Measurements from ENCODE around the gene NFX1.

NFX1 gene

GRCh38 chr9:33288828-33289483 is 1.4 kb upstream of the NFX1 start:
- Histone ChIP-seq H3K4me3 (ENCODE audit: insufficient read depth, low read depth, low read length, poor library complexity, severe bottlenecking) (no peak overlapping the region), H3K27me3 (replicated peaks; ENCODE audit: control insufficient read depth, insufficient read depth, low read length, poor library complexity, severe bottlenecking) (no peaks in the 10 kb centered on the region), H3K36me3 (ENCODE audit: control insufficient read depth, insufficient read depth, low read length) (peaks cover 3% of the 10 kb centered on the region), H3K27ac (ENCODE audit: insufficient read depth, low read length, poor library complexity, severe bottlenecking) (peak overlapping the region; percentile 96), H3K4me1 (ENCODE audit: control insufficient read depth, insufficient read depth, low read length, poor library complexity, severe bottlenecking) (peaks cover 8% of the 10 kb centered on the region), H3K9me3 (ENCODE audit: control insufficient read depth, low read length) (no peaks in the 10 kb centered on the region)
- no peak for DNase-seq

GRCh38 chr9:33289496-33289895 is 820 bp upstream of the NFX1 start:
- peak overlapping the region; percentile 96 for H3K27ac ChIP-seq (ENCODE audit: insufficient read depth, low read length, poor library complexity, severe bottlenecking)
- no peaks in the 10 kb centered on the region for H3K9me3 ChIP-seq (ENCODE audit: control insufficient read depth, low read length)
- H3K36me3 ChIP-seq (ENCODE audit: control insufficient read depth, insufficient read depth, low read length): peaks cover 2% of the 10 kb centered on the region
- DNase-seq: no peak
- H3K4me1 ChIP-seq (ENCODE audit: control insufficient read depth, insufficient read depth, low read length, poor library complexity, severe bottlenecking): peaks cover 8% of the 10 kb centered on the region
- peak overlapping the region; percentile 51 for H3K4me3 ChIP-seq (ENCODE audit: insufficient read depth, low read depth, low read length, poor library complexity, severe bottlenecking)
- H3K27me3 ChIP-seq (replicated peaks; ENCODE audit: control insufficient read depth, insufficient read depth, low read length, poor library complexity, severe bottlenecking): no peaks in the 10 kb centered on the region

- H3K27ac ChIP-seq (ENCODE audit: insufficient read depth, low read length, poor library complexity, severe bottlenecking): peak overlapping the region; percentile 96
- peaks cover 8% of the 10 kb centered on the region for H3K4me1 ChIP-seq (ENCODE audit: control insufficient read depth, insufficient read depth, low read length, poor library complexity, severe bottlenecking)
- H3K27me3 ChIP-seq (replicated peaks; ENCODE audit: control insufficient read depth, insufficient read depth, low read length, poor library complexity, severe bottlenecking): no peaks in the 10 kb centered on the region
- no peak for DNase-seq
- H3K9me3 ChIP-seq (ENCODE audit: control insufficient read depth, low read length): no peaks in the 10 kb centered on the region
- peak overlapping the region; percentile 51 for H3K4me3 ChIP-seq (ENCODE audit: insufficient read depth, low read depth, low read length, poor library complexity, severe bottlenecking)
- H3K36me3 ChIP-seq (ENCODE audit: control insufficient read depth, insufficient read depth, low read length): peaks cover 6% of the 10 kb centered on the region
Measured at GRCh38 chr9:33289936-33290246, 425 bp upstream of the NFX1 start.

- DNase-seq: no peak
- H3K9me3 ChIP-seq (ENCODE audit: control insufficient read depth, low read length): no peaks in the 10 kb centered on the region
- peak overlapping the region; percentile 96 for H3K27ac ChIP-seq (ENCODE audit: insufficient read depth, low read length, poor library complexity, severe bottlenecking)
- H3K4me3 ChIP-seq (ENCODE audit: insufficient read depth, low read depth, low read length, poor library complexity, severe bottlenecking): peak overlapping the region; percentile 47
- peaks cover 9% of the 10 kb centered on the region for H3K36me3 ChIP-seq (ENCODE audit: control insufficient read depth, insufficient read depth, low read length)
- no peaks in the 10 kb centered on the region for H3K27me3 ChIP-seq (replicated peaks; ENCODE audit: control insufficient read depth, insufficient read depth, low read length, poor library complexity, severe bottlenecking)
- H3K4me1 ChIP-seq (ENCODE audit: control insufficient read depth, insufficient read depth, low read length, poor library complexity, severe bottlenecking): peaks cover 8% of the 10 kb centered on the region
Measured at GRCh38 chr9:33291031-33291397, 698 bp downstream of the NFX1 start.

- Histone ChIP-seq H3K9me3 (ENCODE audit: control insufficient read depth, low read length) (no peaks in the 10 kb centered on the region), H3K4me3 (ENCODE audit: insufficient read depth, low read depth, low read length, poor library complexity, severe bottlenecking) (no peak overlapping the region), H3K27me3 (replicated peaks; ENCODE audit: control insufficient read depth, insufficient read depth, low read length, poor library complexity, severe bottlenecking) (no peaks in the 10 kb centered on the region), H3K36me3 (ENCODE audit: control insufficient read depth, insufficient read depth, low read length) (peaks cover 15% of the 10 kb centered on the region), H3K27ac (ENCODE audit: insufficient read depth, low read length, poor library complexity, severe bottlenecking) (peak overlapping the region; percentile 2), H3K4me1 (ENCODE audit: control insufficient read depth, insufficient read depth, low read length, poor library complexity, severe bottlenecking) (peaks cover 8% of the 10 kb centered on the region)
- DNase-seq: no peak
Measured at GRCh38 chr9:33291901-33292300, 1.6 kb downstream of the NFX1 start.

- Histone ChIP-seq H3K4me3 (ENCODE audit: insufficient read depth, low read depth, low read length, poor library complexity, severe bottlenecking) (no peak overlapping the region), H3K27ac (ENCODE audit: insufficient read depth, low read length, poor library complexity, severe bottlenecking) (no peak overlapping the region), H3K36me3 (ENCODE audit: control insufficient read depth, insufficient read depth, low read length) (peaks cover 32% of the 10 kb centered on the region)
Measured at GRCh38 chr9:33293782-33294181, 3.5 kb downstream of the NFX1 start.

GRCh38 chr9:33294670-33295432 is 4.5 kb downstream of the NFX1 start:
- Histone ChIP-seq H3K4me1 (ENCODE audit: control insufficient read depth, insufficient read depth, low read length, poor library complexity, severe bottlenecking) (peaks cover 12% of the 10 kb centered on the region), H3K27ac (ENCODE audit: insufficient read depth, low read length, poor library complexity, severe bottlenecking) (no peak overlapping the region), H3K4me3 (ENCODE audit: insufficient read depth, low read depth, low read length, poor library complexity, severe bottlenecking) (no peak overlapping the region), H3K36me3 (ENCODE audit: control insufficient read depth, insufficient read depth, low read length) (peaks cover 42% of the 10 kb centered on the region), H3K27me3 (replicated peaks; ENCODE audit: control insufficient read depth, insufficient read depth, low read length, poor library complexity, severe bottlenecking) (no peaks in the 10 kb centered on the region), H3K9me3 (ENCODE audit: control insufficient read depth, low read length) (no peaks in the 10 kb centered on the region)
- no peak for DNase-seq

More at GRCh38 chr9:33293782-33294181, 3.5 kb downstream of the NFX1 start:
- DNase-seq: no peak
- H3K4me1 ChIP-seq (ENCODE audit: control insufficient read depth, insufficient read depth, low read length, poor library complexity, severe bottlenecking): peaks cover 17% of the 10 kb centered on the region
- H3K27me3 ChIP-seq (replicated peaks; ENCODE audit: control insufficient read depth, insufficient read depth, low read length, poor library complexity, severe bottlenecking): no peaks in the 10 kb centered on the region
- no peaks in the 10 kb centered on the region for H3K9me3 ChIP-seq (ENCODE audit: control insufficient read depth, low read length)

GRCh38 chr9:33295571-33295970 is 5.3 kb downstream of the NFX1 start:
- no peak overlapping the region for H3K4me3 ChIP-seq (ENCODE audit: insufficient read depth, low read depth, low read length, poor library complexity, severe bottlenecking)
- no peak overlapping the region for H3K27ac ChIP-seq (ENCODE audit: insufficient read depth, low read length, poor library complexity, severe bottlenecking)
- H3K27me3 ChIP-seq (replicated peaks; ENCODE audit: control insufficient read depth, insufficient read depth, low read length, poor library complexity, severe bottlenecking): no peaks in the 10 kb centered on the region
- H3K9me3 ChIP-seq (ENCODE audit: control insufficient read depth, low read length): no peaks in the 10 kb centered on the region
- H3K36me3 ChIP-seq (ENCODE audit: control insufficient read depth, insufficient read depth, low read length): peaks cover 48% of the 10 kb centered on the region
- H3K4me1 ChIP-seq (ENCODE audit: control insufficient read depth, insufficient read depth, low read length, poor library complexity, severe bottlenecking): peaks cover 12% of the 10 kb centered on the region
- no peak for DNase-seq

GRCh38 chr9:33297432-33297831 is 7.1 kb downstream of the NFX1 start:
- Histone ChIP-seq H3K4me3 (ENCODE audit: insufficient read depth, low read depth, low read length, poor library complexity, severe bottlenecking) (no peak overlapping the region), H3K27ac (ENCODE audit: insufficient read depth, low read length, poor library complexity, severe bottlenecking) (no peak overlapping the region), H3K9me3 (ENCODE audit: control insufficient read depth, low read length) (no peaks in the 10 kb centered on the region), H3K4me1 (ENCODE audit: control insufficient read depth, insufficient read depth, low read length, poor library complexity, severe bottlenecking) (peaks cover 9% of the 10 kb centered on the region), H3K36me3 (ENCODE audit: control insufficient read depth, insufficient read depth, low read length) (peaks cover 65% of the 10 kb centered on the region), H3K27me3 (replicated peaks; ENCODE audit: control insufficient read depth, insufficient read depth, low read length, poor library complexity, severe bottlenecking) (no peaks in the 10 kb centered on the region)
- no peak for DNase-seq

GRCh38 chr9:33300546-33300945 is 10.2 kb downstream of the NFX1 start:
- Histone ChIP-seq H3K36me3 (ENCODE audit: control insufficient read depth, insufficient read depth, low read length) (peaks cover 84% of the 10 kb centered on the region), H3K27ac (ENCODE audit: insufficient read depth, low read length, poor library complexity, severe bottlenecking) (no peak overlapping the region), H3K4me3 (ENCODE audit: insufficient read depth, low read depth, low read length, poor library complexity, severe bottlenecking) (no peak overlapping the region), H3K4me1 (ENCODE audit: control insufficient read depth, insufficient read depth, low read length, poor library complexity, severe bottlenecking) (peaks cover 9% of the 10 kb centered on the region), H3K9me3 (ENCODE audit: control insufficient read depth, low read length) (no peaks in the 10 kb centered on the region), H3K27me3 (replicated peaks; ENCODE audit: control insufficient read depth, insufficient read depth, low read length, poor library complexity, severe bottlenecking) (no peaks in the 10 kb centered on the region)
- no peak for DNase-seq

Data from effector memory CD4-positive, alpha-beta T cell (primary cell).